Measurements from ENCODE around the gene UAP1L1.
"Not testable (repeated sequence)": the region's sequence is repeated elsewhere in the genome, so short reads cannot be mapped to it uniquely, and the experiment has no call there.

UAP1L1 gene, protein sequence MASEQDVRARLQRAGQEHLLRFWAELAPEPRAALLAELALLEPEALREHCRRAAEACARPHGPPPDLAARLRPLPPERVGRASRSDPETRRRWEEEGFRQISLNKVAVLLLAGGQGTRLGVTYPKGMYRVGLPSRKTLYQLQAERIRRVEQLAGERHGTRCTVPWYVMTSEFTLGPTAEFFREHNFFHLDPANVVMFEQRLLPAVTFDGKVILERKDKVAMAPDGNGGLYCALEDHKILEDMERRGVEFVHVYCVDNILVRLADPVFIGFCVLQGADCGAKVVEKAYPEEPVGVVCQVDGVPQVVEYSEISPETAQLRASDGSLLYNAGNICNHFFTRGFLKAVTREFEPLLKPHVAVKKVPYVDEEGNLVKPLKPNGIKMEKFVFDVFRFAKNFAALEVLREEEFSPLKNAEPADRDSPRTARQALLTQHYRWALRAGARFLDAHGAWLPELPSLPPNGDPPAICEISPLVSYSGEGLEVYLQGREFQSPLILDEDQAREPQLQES

DNA sequence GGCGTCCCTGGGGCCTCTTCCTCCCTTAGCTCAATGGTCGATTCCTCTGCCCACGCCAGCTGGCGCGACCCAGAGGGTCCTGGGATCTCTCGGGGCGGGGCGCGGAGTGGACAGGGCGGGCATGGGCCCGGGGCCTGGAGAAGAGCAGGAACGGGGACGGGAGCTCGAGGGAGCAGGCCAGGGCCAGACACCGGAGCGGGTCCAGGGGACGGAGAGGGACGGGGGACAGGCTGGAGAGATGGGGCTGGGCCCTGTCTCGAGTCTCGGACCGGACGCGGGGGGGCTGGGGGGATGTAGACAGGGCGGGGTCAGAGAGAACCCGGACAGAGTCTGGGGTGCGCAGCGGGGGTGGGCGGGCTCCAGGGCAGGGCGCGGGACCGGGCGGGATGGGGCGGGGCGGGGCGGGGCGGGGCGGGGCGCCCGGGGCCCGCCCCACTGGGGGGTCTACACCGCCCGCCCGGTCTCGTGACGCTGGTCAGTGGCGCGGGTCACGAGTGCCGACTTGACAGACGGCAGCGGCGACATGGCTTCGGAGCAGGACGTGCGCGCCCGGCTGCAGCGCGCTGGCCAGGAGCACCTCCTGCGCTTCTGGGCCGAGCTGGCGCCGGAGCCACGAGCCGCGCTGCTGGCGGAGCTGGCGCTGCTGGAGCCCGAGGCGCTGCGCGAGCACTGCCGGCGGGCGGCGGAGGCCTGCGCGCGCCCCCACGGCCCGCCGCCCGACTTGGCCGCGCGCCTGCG lies at the start of gene UAP1L1:
Gene UAP1L1 (plus strand): TSS at position 508 of the 738 bp plus-strand sequence. CDS start 16 bp downstream, at position 524.
- H3K27ac Mint-ChIP-seq, result peak within 1 kb of the TSS; percentile 59

DNA sequence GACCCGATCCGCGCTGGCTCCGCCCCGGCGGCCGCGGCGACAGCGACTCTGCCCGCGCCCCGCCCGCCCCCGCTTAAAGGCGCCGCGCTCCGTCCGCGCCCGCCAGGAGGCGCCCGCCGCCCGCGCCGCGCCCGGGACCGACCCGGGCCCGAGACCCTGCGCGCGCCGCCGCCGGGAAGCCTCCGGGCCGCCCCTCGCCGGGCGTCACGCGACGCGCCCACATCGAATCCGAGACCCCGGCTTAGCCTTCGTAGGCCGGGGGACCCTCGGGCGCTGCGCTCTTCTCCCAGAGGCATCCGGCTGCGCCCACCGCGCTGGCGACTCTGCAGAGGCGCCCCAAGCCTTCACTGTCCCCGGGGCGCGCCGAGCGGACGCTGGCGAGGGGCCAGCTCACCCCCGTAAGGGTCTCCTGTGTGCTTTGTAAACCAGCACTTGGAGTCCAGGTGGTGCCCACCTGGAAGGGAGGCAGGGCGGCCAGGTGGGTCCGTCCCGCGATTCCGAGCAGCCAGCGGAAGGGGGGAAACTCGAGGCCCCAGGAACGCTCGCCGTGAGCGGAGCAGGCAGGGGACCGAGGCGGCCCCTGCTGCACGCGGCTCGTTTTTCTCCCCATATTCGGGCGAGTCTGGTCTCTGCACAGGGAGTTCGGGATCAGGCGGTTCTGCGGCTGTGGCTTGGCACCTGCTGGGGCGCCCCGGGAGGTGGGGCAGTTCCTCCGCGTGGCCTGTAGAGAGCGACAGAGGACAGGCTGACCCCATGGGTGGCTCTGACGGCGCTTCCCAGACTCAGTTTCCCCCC lies 48.9 kb upstream of the UAP1L1 start:
- H3K9me3 Mint-ChIP-seq, result no peaks in the 10 kb centered on the region
- H3K4me1 Mint-ChIP-seq, result peaks cover 39 to 49% of the 10 kb centered on the region in 2 donors
- ATAC-seq (replicated peaks) (peak; percentile 30 to 33), DNase-seq (no peak)
- H3K27me3 Mint-ChIP-seq, result no peaks in the 10 kb centered on the region
- peak overlapping the region; percentile 71 to 77 for H3K4me3 Mint-ChIP-seq
- H3K36me3 Mint-ChIP-seq, result peaks cover 0 to 3% of the 10 kb centered on the region in 2 donors
- H3K27ac Mint-ChIP-seq, result peak overlapping the region; percentile 71

More for the DNA sequence above, at the start of gene UAP1L1:
- H3K27me3 Mint-ChIP-seq, result no peaks in the 10 kb centered on the region
- DNase-seq, result no peak
- H3K4me3 Mint-ChIP-seq, result peak within 1 kb of the TSS; percentile 82 to 83
- no peaks in the 10 kb centered on the region for H3K9me3 Mint-ChIP-seq
- ATAC-seq (replicated peaks), result peak; percentile 73 to 77
- H3K36me3 Mint-ChIP-seq, result peaks cover 13 to 14% of the 10 kb centered on the region in 2 donors
- H3K4me1 Mint-ChIP-seq, result peaks cover 12 to 16% of the 10 kb centered on the region in 2 donors

DNA sequence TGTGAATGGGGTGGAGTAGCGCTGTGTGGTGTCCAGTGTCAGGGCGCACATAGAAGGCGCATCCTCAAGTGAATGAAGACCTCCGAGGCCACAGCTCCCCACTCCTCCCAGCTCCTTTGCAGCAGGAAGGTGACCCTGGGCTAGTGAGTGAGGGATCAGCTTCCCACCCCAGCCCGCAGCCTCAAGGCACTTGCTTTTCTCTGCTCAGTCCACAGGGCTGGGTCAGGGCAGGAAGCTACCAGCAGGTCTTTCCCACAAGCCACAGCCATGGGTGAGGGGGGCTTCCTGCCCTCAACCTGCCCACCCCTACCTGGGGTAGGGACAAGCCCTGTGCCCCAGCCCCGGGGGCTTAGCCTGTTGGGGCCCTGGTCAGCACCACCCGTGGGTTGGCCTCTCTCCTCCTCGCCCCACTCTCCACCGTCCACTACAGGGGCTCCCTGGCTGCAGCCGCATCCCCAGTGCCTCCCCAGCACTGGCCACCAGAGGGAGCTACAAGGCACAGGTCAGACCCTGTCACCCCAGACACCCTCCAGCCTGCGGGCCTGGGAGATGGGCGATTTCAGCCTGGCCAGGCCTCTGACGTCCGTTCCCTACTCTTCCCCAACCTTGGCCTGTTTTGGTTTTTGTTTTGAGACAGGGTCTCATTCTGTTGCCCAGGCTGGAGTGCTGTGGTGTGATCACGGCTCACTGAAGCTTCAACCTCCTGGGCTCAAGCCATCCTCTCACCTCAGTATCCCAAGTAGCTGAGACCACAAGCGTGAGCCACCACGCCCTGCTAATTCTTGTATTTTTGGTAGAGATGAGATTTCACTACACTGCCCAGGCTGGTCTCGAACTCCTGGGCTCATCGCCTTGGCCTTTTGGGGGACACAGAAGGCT lies 48.0 kb upstream of the UAP1L1 start:
- Mint-ChIP-seq H3K4me3 (peak overlapping the region; percentile 72 to 77), H3K9me3 (no peaks in the 10 kb centered on the region), H3K27ac (peak overlapping the region; percentile 86), H3K27me3 (no peaks in the 10 kb centered on the region), H3K4me1 (peaks cover 43 to 57% of the 10 kb centered on the region in 2 donors), H3K36me3 (peaks cover 0 to 3% of the 10 kb centered on the region in 2 donors)
- DNase-seq, result peak; percentile 69
- ATAC-seq (replicated peaks), result peak; percentile 49 to 54

DNA sequence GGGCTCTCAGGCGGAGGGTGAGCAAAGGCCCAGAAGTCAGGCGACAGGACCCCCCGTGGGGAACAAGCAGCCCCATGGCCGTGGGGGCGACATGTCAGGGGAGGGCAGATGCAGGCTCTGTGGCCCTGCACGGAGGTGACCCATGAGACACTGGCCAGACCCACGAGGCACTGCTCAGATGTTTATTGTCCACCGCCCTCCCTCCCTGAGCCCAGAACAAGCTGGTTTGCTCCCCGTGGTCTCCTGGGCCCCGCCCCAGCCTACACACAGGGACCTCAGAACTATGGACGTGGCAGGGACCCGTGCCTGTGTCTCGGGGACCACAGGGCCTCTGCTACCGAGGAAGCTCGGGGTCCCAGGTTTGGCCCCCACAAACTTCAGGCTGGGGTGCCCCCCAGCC lies 47.3 kb upstream of the UAP1L1 start:
- H3K27ac Mint-ChIP-seq, result peak overlapping the region; percentile 78
- peak overlapping the region; percentile 64 to 72 for H3K4me3 Mint-ChIP-seq
- ATAC-seq (replicated peaks), result no peak
- no peak for DNase-seq
- H3K4me1 Mint-ChIP-seq, result peaks cover 50 to 64% of the 10 kb centered on the region in 2 donors
- H3K9me3 Mint-ChIP-seq, result no peaks in the 10 kb centered on the region
- no peaks in the 10 kb centered on the region for H3K27me3 Mint-ChIP-seq
- H3K36me3 Mint-ChIP-seq, result peaks cover 0 to 3% of the 10 kb centered on the region in 2 donors

DNA sequence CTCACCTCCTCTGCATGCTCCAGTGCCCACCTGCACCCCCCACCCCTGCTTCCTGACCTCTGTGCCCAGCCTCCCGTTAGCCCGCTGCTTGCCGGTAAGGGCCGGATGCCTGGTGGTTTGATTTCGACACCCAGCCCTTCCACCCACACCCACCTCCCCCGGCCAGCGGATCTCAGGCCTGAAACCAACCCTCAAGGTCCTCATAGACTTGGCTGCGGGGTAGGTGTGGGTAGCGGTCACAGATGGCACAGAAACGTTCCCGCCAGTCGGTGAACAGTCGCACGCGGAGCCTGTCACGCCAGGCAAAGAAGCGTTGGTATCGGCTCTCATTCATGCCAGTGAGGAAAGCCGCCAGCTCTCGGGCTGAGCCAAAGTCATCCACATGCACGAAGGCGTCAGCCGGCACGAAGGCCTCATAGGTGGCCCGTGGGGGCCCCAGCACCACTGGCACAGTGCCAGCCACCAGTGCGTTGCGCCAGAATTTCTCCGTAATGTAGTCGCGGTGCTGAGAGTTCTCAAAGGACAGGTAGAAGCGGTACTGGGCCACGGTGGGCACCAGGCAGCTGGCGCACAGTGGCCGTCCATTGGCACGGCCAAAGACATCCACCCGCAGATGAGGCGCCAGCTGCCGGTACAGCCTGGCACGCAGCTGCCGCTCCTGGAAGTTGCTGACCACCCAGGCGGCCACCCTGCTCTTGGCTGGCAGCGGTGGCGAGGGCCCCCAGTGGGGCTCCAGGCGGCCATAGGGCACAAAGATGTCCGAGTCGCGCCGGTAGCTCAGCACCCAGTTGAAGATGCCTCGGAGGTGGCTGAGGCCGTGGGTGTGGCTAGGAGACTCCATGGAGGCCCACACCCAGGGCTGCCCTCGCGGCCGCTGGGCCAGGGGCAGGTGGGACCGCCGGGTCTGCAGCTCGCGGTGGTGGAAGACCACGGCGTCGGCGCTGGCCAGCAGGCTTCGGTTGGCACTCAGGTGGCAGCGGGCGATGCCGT lies 46.5 kb upstream of the UAP1L1 start:
- H3K4me1 Mint-ChIP-seq, result peaks cover 54 to 70% of the 10 kb centered on the region in 2 donors

DNA sequence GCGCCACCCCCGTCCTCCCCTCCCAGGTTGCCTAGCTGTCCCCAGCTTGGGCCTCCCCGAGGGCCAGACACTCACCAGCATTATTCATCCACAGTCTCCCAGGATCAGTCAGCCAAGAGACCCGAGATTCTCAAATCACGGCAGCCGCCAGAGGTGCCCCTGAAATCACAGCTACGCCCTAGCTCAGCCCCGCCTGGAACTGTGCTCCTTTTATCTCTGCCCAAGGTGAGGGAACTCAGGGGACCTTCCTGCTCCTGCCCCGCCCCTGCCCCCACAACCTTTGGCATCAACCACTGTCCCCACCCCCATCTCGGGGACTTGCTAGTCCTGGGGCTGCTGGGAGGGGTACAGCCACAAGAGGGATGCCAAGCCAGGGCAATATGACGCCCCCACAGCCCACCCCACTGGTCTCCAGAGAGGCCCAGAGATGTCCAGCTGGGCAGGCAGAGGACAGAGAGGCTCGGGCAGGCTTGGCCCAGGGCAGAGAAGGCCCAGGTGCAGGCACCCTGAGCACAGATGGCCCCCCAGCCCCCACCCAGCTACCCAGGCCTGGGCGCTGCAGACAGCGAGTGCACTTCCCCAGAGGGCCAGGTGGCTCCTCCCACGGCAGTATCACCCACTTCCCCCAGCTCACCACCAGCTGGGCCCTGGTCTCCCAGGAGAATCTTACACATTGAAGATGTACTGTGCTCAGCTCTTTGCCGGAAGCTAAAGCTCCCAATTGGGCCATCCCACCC lies 45.2 kb upstream of the UAP1L1 start, which contains the start of gene FUT7:
Gene FUT7 (minus strand): TSS at position 185 of the 737 bp plus-strand sequence. CDS start 97 bp downstream, at position 88.
- no peak for DNase-seq

More for the DNA sequence above, 46.5 kb upstream of the UAP1L1 start:
- DNase-seq, result peak; percentile 64
- peak; percentile 7 to 17 for ATAC-seq (replicated peaks)
- Mint-ChIP-seq H3K27me3 (no peaks in the 10 kb centered on the region), H3K4me3 (peak overlapping the region; percentile 62 to 64), H3K36me3 (peaks cover 0 to 3% of the 10 kb centered on the region in 2 donors), H3K9me3 (no peaks in the 10 kb centered on the region), H3K27ac (peak overlapping the region; percentile 78)

DNA sequence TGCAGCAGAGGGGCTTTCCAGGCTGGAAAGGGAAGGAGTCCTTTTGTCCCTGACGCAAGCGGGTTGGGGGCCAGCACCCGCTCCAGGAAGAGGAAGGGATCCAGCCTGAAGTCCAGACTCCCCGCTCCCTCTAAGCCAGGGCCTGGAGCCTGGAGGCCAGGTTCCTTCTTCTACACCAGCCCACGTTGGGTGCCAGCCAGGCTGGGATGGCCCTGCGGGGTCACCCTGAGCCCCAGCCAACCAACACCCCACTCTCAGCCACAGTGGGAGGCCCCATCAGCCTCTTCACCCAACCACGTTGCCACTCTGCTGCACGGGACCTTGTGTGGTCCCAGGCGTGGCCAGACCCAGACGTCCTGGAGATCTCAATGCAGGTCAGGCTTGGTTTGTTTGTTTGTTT lies 44.5 kb upstream of the UAP1L1 start:
- ATAC-seq (replicated peaks), result no peak
- H3K36me3 Mint-ChIP-seq, result peaks cover 0 to 3% of the 10 kb centered on the region in 2 donors
- H3K9me3 Mint-ChIP-seq, result no peaks in the 10 kb centered on the region
- no peaks in the 10 kb centered on the region for H3K27me3 Mint-ChIP-seq
- H3K4me3 Mint-ChIP-seq, result peak overlapping the region; percentile 60 to 64
- peak overlapping the region; percentile 31 for H3K27ac Mint-ChIP-seq
- peaks cover 46 to 70% of the 10 kb centered on the region in 2 donors for H3K4me1 Mint-ChIP-seq
- no peak for DNase-seq

More for the DNA sequence above, 45.2 kb upstream of the UAP1L1 start, which contains the start of gene FUT7:
- Mint-ChIP-seq H3K27ac (peak within 1 kb of the TSS; percentile 78), H3K36me3 (peaks cover 0 to 3% of the 10 kb centered on the region in 2 donors), H3K4me1 (peaks cover 49 to 70% of the 10 kb centered on the region in 2 donors), H3K9me3 (no peaks in the 10 kb centered on the region), H3K4me3 (peak within 1 kb of the TSS; percentile 64 to 72), H3K27me3 (no peaks in the 10 kb centered on the region)
- ATAC-seq (replicated peaks), result peak; percentile 16 to 44

DNA sequence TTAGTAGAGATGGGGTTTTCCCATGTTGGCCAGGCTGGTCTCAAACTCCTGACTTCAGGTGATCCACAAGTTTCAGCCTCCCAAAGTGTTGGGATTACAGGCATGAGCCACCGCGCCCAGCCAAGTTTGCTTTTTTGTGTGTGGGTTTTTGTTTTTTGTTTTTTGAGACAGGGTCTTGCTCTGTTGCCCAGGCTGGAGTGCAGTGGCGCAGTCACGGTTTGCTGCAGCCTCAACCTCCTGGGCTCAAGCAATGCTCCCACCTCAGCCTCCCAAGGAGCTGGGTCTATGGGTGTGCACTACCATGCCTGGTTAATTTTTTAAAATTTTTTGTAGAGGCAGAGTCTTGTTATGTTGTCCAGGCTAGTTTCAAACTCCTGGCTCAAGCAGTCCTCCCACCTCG lies 43.8 kb upstream of the UAP1L1 start:
- DNase-seq; H3K9me3 Mint-ChIP-seq; ATAC-seq (replicated peaks); H3K36me3 Mint-ChIP-seq; H3K27me3 Mint-ChIP-seq; H3K27ac Mint-ChIP-seq: not testable (repeated sequence)
- Mint-ChIP-seq H3K4me3 (peak overlapping the region in 1 of 2 donors; percentile 60), H3K4me1 (peaks cover 46 to 69% of the 10 kb centered on the region in 2 donors)

DNA sequence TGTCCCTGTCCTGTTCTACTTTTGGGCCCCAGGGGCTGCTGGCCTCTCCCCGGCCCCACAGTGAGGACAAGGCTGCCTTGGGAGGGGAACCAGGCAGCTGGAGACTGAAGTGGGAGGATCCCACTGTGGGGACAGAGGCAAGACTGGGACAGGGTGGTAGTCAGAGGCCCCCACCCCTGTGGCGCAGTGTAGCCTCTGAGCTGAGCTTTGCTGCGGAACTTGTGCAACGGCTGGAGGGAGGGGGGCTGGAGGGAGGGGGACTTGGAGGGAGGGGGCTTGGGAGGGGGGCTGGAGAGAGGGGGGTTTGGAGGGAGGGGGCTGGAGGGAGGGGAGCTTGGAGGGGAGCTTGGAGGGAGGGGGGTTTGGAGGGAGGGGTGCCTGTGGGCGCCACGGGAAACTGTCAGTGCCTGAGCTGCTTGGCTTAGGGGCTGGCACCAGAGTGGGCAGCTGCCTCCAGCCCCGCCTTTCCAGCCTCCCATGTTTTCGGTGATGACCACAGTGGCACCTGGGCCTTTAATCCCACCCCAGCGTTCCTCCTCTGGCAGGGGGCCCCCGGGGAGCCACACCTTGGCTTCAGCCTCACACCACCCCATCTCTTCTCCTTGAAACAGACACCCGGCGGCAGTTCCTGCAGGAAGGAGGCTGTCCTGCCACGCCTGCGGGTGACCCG lies 43.1 kb upstream of the UAP1L1 start:
- Mint-ChIP-seq H3K4me1 (peaks cover 42 to 62% of the 10 kb centered on the region in 2 donors), H3K9me3 (no peaks in the 10 kb centered on the region), H3K36me3 (peaks cover 0 to 3% of the 10 kb centered on the region in 2 donors), H3K27me3 (peaks cover 0 to 12% of the 10 kb centered on the region in 2 donors), H3K27ac (peak overlapping the region; percentile 94), H3K4me3 (peak overlapping the region; percentile 73 to 75)
- no peak for DNase-seq
- peak in 1 of 2 donors; percentile 3 for ATAC-seq (replicated peaks)

DNA sequence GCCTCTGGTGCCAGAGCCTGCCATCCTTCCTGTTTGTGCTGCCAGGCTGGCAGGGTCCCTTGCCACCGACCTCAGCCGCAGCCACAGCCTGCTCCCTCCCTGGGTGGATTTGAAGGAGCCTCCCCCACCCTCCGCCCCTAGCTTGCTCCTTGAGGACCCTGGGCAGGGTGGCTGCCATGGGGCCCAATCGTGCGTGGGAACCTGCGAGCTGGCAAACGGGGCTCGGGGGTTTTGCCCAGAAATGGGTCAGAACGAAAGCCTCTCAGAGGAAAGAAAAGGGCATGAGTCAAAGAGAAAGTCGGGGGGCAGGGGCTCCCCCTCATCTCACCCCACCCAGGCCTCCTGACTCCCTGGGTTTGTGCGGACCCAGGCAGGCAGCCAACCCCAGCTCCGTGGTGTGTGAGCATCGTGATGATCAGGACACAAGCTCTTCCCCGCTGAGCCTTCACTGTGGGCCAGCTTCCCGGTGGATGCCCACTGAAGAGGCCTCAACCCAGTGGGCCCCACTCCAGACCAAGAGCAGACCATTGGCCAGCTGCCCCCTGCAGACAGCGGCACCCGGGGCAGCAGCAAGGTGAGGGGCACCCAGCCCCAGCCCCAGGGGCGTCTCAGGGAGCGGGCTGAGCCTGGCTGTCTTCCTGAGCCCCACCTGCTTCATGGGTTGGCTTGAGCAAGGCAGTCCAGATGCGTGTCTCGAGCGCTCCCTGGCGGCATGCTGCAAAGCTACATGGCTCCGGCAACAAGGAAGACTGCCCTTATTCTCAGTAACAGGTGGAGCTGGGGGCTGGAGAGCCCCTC lies 42.4 kb upstream of the UAP1L1 start:
- DNase-seq (peak; percentile 82), ATAC-seq (replicated peaks) (peak; percentile 79)
- Mint-ChIP-seq H3K9me3 (no peaks in the 10 kb centered on the region), H3K27me3 (peaks cover 0 to 16% of the 10 kb centered on the region in 2 donors), H3K27ac (peak overlapping the region; percentile 94), H3K4me3 (peak overlapping the region; percentile 73 to 75), H3K4me1 (peaks cover 36 to 54% of the 10 kb centered on the region in 2 donors), H3K36me3 (peaks cover 0 to 3% of the 10 kb centered on the region in 2 donors)
